ENCODE measurements around the gene ARF3.

Gene ARF3

GRCh38 chr12:48957141-48958048 lies at the start of gene ARF3:
TSS of gene ARF3 (minus strand) at chr12:48957487. CDS start at chr12:48941095, 16,392 bp downstream.
- peak; percentile 79 to 80 for DNase-seq

DNA sequence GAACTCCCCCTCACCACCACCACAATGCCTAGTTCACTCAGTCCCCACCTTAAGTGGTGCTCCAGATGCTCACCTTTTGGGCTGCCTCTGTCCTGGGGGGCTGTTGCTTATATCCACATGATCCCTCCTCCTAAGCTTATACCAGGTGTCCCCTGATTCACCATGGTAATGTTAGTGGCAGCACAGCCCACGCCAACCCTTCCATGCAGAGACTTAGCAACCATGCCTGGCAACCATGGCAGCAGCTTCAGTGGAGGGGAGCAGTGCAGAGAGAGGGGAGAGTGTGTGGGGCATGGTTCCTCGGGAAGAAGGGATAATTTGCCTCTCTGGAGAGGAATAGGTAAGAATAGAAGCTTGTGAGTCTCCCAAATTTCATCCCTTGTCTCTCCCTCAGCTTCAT lies 43.1 kb upstream of the ARF3 start:
- DNase-seq = peak in 1 of 2 donors; percentile 46

DNA sequence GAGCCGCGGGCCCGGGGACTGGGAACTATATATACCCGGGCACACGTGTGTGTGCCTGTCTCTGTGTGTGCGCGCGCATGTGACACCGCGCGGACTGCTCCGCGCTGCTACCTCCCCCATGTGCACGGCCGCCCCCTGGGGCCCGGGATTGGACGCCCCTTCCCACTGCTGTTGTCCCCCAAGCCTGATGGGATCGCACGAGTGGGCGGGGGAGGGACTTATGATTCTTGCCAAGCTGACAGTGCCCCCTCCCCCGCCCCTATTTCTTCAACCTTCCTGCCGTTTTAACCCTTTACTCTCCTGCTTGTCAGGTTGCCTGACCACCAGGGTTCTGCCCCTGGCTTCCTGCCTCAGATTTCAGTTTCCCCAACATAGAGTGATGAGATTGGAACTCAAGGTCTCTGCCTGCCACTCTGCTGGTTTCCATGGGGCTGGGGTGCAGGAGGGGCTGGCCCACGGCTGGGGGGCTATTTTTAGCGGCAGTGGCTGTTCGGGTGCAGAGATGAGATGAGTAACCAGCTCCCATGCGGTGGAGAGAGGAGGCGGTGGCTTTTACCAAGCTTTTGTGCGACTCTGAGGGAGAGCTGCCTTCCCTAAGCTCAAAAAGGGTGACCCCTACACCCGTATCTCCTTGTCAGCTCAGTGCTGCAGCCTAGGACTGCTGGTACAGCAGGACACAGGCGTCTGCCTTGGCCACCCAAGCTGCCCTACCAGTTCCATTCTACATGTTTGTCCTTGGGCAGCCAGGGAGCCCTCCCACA lies 42.3 kb upstream of the ARF3 start, which contains the start of gene DDN:
Gene DDN (minus strand): TSS at position 5 of the 761 bp plus-strand sequence. CDS start 88 bp downstream, outside the sequence.
- no peak for DNase-seq

GRCh38 chr12:48998497-48999353 lies 41.4 kb upstream of the ARF3 start:
- DNase-seq = no peak

DNA sequence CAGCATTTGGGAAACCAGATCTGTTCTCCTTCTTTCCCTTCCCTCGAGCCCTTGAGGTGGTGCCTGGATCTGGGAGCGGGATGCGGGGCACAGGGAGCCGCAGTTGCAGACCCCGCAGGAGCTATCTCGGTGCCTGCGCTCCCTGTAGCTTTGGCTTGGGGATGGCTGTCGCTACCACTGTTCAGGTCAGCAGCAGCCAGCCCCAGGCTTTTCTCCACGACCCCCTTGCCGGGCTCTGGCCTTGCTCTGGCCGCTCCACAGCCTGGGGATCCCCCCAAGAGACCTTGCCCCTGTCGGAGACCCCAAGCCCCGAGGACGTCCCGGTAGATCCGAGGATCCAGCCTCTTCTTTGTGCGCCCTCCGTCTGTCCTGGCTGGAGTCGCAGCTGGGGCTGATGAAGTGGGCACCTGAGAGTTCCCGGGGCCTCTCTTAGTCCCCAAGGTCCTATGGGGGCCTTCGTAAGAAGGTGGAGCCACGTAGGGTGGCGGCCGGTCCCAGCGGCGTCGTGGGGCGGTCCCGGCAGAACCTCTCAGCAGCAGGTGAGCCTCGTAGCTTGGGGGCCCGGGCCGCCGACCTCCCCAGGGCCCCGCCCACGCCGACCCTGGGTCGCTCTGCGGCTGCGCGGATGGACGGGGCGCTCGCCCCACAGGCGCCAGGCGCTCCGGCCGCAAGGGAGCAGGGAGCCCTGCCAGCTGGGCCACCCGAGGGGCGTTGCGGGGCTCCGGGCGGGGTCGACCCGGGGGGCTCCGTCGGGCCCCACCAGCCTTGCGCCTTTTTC lies 40.6 kb upstream of the ARF3 start:
- DNase-seq = no peak

GRCh38 chr12:48996794-48997718 lies 39.8 kb upstream of the ARF3 start:
- peak; percentile 52 to 69 for DNase-seq

DNA sequence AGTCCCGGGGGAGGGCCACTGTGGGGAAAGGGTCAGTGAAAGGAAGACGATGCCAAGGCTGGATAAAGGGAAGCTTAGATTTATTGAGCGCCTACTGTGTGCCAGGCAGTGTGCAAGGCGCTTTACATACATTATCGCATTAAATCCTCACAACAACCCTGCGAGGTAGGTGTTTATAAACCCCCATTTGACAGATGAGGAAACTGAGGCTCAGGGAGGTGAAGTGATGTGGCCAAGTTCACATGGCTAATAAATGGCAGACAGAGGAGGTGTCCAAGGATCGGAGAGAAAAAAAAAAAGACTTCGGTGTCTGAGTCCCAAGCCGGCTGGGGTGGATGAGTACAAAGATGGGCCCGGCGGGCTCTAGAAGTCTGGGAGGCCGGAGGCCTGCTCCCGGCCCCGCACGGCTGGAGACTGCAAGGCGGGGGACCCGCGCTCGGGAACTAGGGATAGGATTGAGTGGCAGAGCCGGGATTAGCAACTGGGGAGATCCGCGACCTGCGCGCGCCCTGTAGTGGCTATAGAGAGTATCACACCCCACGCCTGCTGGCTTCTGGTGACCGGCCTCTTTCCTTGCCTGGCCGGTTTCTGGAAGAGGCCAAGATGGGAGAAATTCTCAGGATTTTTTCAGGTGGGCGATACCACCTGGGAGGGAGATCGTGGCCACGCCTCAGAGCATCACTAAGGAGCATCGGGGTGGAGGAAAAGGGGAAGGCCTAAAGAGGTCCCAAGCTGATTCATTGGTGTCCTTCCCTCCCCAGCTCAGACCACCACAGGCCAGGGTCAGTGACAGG lies 38.0 kb upstream of the ARF3 start:
- peak; percentile 47 to 78 for DNase-seq

GRCh38 chr12:48994224-48995085 lies 37.2 kb upstream of the ARF3 start:
- DNase-seq = no peak

- DNase-seq = no peak
These were observed 36.5 kb upstream of the ARF3 start for GRCh38 chr12:48993787-48994186.

DNA sequence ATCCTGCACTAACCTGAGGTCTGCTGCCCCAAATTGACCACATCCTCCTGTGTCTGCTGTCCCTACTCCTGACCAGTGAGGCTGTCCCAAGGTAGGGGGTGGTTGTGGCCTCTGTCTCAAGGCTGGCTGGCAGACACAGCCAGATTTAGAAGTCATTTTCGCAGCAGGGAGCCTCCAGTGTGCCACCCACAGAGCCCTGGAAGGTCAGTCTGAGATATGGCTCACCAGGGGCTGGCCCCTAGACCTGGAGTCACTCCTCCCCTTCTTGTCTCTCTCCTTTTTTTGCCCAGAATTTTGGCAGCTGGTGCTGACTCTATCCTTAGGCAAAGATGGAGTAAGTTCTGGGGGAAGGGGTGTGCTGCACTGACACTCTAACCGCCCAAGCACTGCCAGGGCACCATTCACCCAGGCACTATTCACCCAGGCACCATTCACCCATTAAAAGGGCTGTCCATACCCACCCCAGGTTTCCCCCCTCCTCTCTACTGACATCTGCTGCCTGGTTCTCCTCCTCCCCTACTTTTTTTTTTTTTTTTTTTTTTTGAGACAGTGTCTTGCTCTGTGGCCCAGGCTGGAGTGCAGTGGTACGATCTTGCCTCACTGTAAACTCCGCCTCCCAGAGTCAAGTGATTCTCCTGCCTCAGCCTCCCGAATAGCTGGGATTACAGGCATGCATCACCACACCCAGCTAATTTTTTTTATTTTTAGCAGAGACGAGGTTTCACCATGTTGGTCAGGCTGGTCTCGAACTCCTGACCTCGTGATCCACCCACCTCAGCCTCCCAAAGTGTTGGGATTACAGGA lies 34.2 kb upstream of the ARF3 start:
- DNase-seq = no peak

- no peak for DNase-seq
These were observed 33.3 kb upstream of the ARF3 start for GRCh38 chr12:48990552-48990951.

DNA sequence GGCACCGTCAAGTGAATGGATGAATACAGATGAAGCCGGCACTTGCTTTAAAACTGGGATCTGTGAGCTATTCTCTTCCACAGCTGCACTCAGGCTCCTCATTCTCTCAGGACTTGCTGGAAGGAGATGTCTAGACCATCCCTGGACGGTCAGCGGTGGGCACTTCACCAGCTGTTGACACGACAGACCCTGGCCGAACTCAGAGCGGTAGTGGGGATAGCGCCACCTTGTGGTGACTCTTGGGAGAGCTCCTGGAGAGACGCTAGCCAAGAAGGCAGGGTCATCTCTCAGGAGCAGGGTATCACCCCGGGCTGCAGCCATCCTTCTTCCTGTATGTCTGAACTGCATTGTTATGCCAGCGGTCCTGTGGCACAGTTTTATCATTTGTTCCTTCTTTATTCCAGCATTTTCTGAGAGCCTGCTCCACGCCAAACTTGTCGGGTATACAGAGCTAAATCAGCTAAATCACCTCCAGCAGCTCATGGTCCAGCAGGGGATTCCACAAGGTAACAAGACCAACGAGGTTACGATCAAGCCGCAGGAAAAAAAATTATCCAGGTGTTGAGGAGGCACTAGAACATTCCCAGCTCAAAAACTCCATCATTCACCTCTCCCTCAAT lies 30.9 kb upstream of the ARF3 start:
- DNase-seq = peak in 1 of 2 donors; percentile 39

DNA sequence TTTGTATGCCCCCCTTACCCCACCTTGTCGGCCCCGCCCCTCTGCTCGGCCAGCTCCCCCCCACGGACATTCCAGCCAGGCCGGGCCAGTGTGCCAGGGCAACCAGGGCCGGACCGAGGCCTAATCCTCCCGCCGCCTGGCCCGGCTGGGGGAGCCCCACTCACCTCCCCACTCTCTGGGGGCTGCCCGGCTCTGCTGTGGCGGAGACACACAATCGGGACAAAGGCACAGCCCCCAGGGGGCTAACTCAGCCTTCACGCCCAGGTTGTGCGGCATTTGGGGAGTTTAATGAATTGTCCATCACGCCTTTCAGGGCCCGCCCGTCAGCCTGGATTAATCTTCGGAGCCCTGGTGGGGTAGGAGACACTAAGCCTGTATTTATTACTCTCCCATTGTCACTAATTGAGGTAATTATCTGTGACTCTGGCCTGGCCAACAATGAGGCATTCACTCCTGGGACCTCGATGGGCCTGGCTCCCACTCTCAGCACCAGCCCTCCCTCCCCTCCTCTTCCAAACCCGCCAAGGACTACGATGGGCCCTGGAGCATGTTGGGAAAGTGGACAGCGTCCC lies 29.5 kb upstream of the ARF3 start:
- DNase-seq = no peak

- DNase-seq = no peak
These were observed 28.6 kb upstream of the ARF3 start for GRCh38 chr12:48985901-48986300.

DNA sequence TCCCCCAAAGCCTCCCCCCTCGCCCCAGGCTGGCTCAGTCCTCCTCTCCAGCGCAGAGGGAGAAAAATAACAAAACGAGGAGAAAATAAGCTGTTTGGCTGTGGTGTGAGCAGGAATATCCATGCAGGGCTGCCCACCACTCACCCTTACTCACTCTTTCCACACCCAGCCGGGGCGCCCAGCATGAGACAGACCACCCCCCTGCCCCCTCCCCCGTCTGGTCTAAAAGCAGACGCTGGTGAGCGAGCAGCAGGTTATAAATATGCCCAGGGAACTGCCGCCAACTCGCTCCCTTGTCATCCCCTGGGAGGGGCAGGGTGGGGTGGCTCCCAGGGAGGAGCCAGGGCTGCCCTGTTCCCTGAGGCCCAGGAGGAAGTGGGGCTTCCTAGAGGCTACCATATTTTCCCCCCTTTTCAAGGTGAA lies 28.2 kb upstream of the ARF3 start:
- no peak for DNase-seq

DNA sequence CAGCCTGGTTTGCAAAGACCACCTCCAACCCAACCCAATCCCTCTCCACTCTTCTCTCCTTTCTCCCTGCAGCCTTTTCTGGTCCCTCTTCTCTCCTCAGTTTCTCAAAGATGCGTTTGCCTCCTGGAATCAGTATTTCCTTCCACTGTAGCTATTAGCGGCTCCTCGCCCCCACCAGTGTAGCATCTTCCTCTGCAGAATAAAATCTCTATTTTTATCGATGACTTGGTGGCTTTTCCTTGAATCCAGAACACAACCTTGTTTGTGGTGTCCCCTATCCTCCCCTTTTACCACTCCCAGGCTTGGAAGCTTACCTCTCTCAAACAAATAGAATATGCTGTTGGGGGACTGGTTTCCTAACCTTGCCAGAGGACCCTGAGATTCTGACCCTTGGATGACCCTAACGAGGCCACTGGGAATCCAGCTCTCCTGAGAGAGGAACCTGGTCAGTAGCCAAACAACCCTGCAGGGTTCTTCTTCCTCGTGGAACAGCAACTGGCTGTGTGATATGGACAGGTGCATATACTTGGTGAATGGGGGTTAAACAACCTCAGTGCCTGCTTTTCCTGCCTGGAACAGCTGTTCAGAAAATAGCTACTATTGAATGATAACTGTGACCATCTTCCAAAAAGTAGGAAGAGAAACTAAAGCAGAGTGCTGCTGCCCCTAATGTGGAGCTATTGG lies 25.3 kb upstream of the ARF3 start:
- no peak for DNase-seq

DNA sequence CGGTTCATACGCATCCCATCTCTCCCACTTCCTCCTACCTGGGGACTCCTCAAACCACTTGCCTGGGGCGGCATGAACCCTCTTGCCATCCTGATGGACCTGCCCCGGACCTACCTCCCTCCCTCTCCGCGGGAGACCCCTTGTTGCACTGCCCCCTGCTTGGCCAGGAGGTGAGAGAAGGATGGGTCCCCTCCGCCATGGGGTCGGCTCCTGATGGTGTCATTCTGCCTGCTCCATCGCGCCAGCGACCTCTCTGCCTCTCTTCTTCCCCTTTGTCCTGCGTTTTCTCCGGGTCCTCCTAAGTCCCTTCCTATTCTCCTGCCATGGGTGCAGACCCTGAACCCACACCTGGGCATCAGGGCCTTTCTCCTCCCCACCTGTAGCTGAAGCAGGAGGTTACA lies 24.5 kb upstream of the ARF3 start:
- DNase-seq = no peak

All from hippocampal formation (tissue), 2 donors.